Measurements from ENCODE around the gene HOTAIR.

- TF ChIP-seq CTCF (conservative IDR thresholded peaks at IDR 0.05 in 1 of 2, IDR thresholded peaks at IDR 0.05 in 1 of 2; ENCODE audit: low read depth in 1 of 2, low read length in 2 of 2) (no peak), EZH2 (IDR thresholded peaks at IDR 0.05; ENCODE audit: low read length, missing control alignments) (no peak)
Measured at GRCh38 chr12:53958128-53958527, 16.6 kb downstream of the HOTAIR start.
